Spleen (tissue), 13 donors: Measurements from ENCODE around the gene PHPT1. TPM values are rescaled to one million over a fixed set of nuclear protein-coding genes. Genes with fewer than 3 reads are reported as not detected.
A peak's percentile ranks its signal among the peaks of the same experiment; 100 is the strongest.
"Not testable (repeated sequence)": the region's sequence is repeated elsewhere in the genome, so short reads cannot be mapped to it uniquely, and the experiment has no call there.

Experiments
- DNase-seq: peaks from one replicate; pipeline ENCODE4 v3.0.0-alpha.2; 2020
- H3K27ac ChIP-seq, 8 donors: fragments of 200-600 bp; sonication (generic) in 7 of 8; 1 replicate in 4 of 8; 2 replicates in 4 of 8; pipeline versions ENCODE4 v1.5.0 to v1.8.0; 2016 to 2021; ENCODE audit warnings: inconsistent platforms in 4 of 8, mild to moderate bottlenecking in 4 of 8, moderate library complexity in 1 of 8
- H3K27me3 ChIP-seq, 7 donors: fragments of 200-600 bp; sonication (generic) in 6 of 7; replicated peaks in 1 of 7; 1 replicate in 4 of 7; 2 replicates in 3 of 7; pipeline versions ENCODE4 v1.5.0 to v1.8.0; 2016 to 2021; ENCODE audit warnings: inconsistent platforms in 3 of 7, mild to moderate bottlenecking in 1 of 7
- H3K36me3 ChIP-seq, 6 donors: fragments of 200-600 bp; sonication (generic) in 5 of 6; 1 replicate in 4 of 6; 2 replicates in 2 of 6; pipeline versions ENCODE4 v1.5.0 to v1.8.0; 2016 to 2021; ENCODE audit warnings: inconsistent platforms in 2 of 6
- H3K4me1 ChIP-seq, 6 donors: fragments of 200-600 bp; sonication (generic) in 5 of 6; 1 replicate in 3 of 6; 2 replicates in 3 of 6; pipeline versions ENCODE4 v1.5.0 to v1.8.0; 2016 to 2021; ENCODE audit warnings: inconsistent platforms in 3 of 6
- H3K4me3 ChIP-seq, 8 donors: fragments of 200-600 bp; sonication (generic) in 7 of 8; 1 replicate in 4 of 8; 2 replicates in 4 of 8; pipeline versions ENCODE4 v1.5.0 to v1.8.0; 2016 to 2021; ENCODE audit warnings: inconsistent platforms in 4 of 8, mild to moderate bottlenecking in 4 of 8, moderate library complexity in 2 of 8
- H3K9me3 ChIP-seq, 8 donors: fragments of 200-600 bp; sonication (generic) in 7 of 8; 1 replicate in 4 of 8; 2 replicates in 4 of 8; pipeline versions ENCODE4 v1.5.0 to v1.8.0; 2016 to 2021; ENCODE audit warnings: inconsistent platforms in 4 of 8
- POLR2A ChIP-seq, 3 donors: fragments of 450-650 bp; IDR thresholded peaks; one replicate each; pipeline ENCODE4 v1.5.1; 2017; ENCODE audit warnings: antibody characterized with exemption in 3 of 3, mild to moderate bottlenecking in 1 of 3
- POLR2AphosphoS5 ChIP-seq, 3 donors: sonication (generic); formaldehyde crosslinking; IDR thresholded peaks; one replicate each; pipeline ENCODE4 v1.5.1; 2017; ENCODE audit warnings: antibody characterized with exemption in 3 of 3
- WGBS, 5 donors: extraction: QIAGEN DNeasy Blood & Tissue Kit in 3 of 5; methylation state at CpG; one replicate each; pipeline versions ENCODE4 v1.1.5 to v1.1.7; 2013 to 2018; 5-methylcytosine and 5-hydroxymethylcytosine counted together
- intact Hi-C: fragments of 100-400 bp; cut with DNase I; formaldehyde crosslinking; loops from one replicate; pipeline ENCODE4 v1.15.0; 2023; ENCODE audit warnings: low total_unique reads
- long read RNA-seq, 2 donors: transcript quantifications; one replicate each; lab custom pipeline, GENCODE V29; 2026
- polyA plus RNA-seq, 3 donors: library from polyadenylated mRNA; stranded (reverse); fragments of 200-250 nt; gene quantifications; one replicate each; pipeline ENCODE4 v1.2.1, GENCODE V29; 2013
- total RNA-seq, 7 donors: library from RNA; depleted of rRNA in 3 of 7; stranded (reverse); fragments of >200 nt in 3 of 7; fragmentation: NEBNext Ultra II Directional in 4 of 7; extraction: Animal tissue kit (Norgen Biotek cat#: 25700) in 4 of 7; gene quantifications; one replicate each; pipeline versions ENCODE4 v1.1.0 to v1.2.1, GENCODE V29; 2016 to 2021
- TF ChIP-seq, protein P1 (sequence below), 11 experiments: fragments of 200-600 bp in 7 of 11; fragments of 450-650 bp in 4 of 11; sonication (generic) in 4 of 11; IDR thresholded peaks in 8 of 11; conservative IDR thresholded peaks in 3 of 11; 1 replicate in 7 of 11; 2 replicates in 4 of 11; pipeline versions ENCODE4 v1.4.0 to v1.8.0; 2016 to 2021; ENCODE audit warnings: antibody characterized with exemption in 11 of 11, inconsistent platforms in 4 of 11, mild to moderate bottlenecking in 1 of 11
- donor health status: healthy with polysubstance abuse.
- donor health status: DM: no; HTN: no; CAD: no; lungs with moderate emphysema.
- donor health status: DM: no; HTN: no; CAD: no.
- donor health status: Bipolar disorder and iron deficiency.
- donor health status: healthy.
- donor health status: DM: no; HTN: no; CAD: no.
- donor health status: DM: yes; HTN: yes; CAD: no.

The PHPT1 gene
- total RNA-seq (10 to 100 TPM; 32.3 to 71.0 (median 63.3) TPM), polyA plus RNA-seq (100 to 1,000 TPM in 2 of 3 donors, 10 to 100 TPM in 1; 95.9 to 117 (median 106) TPM)
- long read RNA-seq, donor 1, transcript PHPT1-201 (3 exons, 890 nt) = major isoform, 116 of 127 reads
- long read RNA-seq, donor 1, partial matches to known transcripts = 0 of 127 reads
- long read RNA-seq, donor 1, other reads (novel, unspliced or antisense) = 0 of 127 reads
- long read RNA-seq, donor 2, transcript PHPT1-201 (3 exons, 890 nt) = major isoform, 91 of 100 reads
- long read RNA-seq, donor 2, partial matches to known transcripts = 0 of 100 reads
- long read RNA-seq, donor 2, other reads (novel, unspliced or antisense) = 0 of 100 reads

- Histone ChIP-seq H3K4me3 (peak within 1 kb of the TSS; percentile 57 to 90 (median 82)), H3K4me1 (peaks cover 23 to 83% (median 59%) of the 10 kb centered on the region in 6 donors), H3K36me3 (peaks cover 0 to 38% (median 8%) of the 10 kb centered on the region in 6 donors), H3K27me3 (peaks cover 0 to 42% (median 37%) of the 10 kb centered on the region in 7 donors), H3K9me3 (no peaks in the 10 kb centered on the region), H3K27ac (peak within 1 kb of the TSS; percentile 80 to 93 (median 88))
- DNase-seq = peak; percentile 99
- 0 to 2% (median 0%) methylated on average over 29 to 77 of the region's 77 CpGs for WGBS, 5 donors
- intact Hi-C loops = loop anchor here (10.0 kb wide), 1 partner anchor 96 kb away; the partner anchor contains the start of genes C8G and FBXW5
- peak in 1 of 3 donors; percentile 72 for TF ChIP-seq POLR2A (IDR thresholded peaks at IDR 0.05)
- TF ChIP-seq, protein P1, sequence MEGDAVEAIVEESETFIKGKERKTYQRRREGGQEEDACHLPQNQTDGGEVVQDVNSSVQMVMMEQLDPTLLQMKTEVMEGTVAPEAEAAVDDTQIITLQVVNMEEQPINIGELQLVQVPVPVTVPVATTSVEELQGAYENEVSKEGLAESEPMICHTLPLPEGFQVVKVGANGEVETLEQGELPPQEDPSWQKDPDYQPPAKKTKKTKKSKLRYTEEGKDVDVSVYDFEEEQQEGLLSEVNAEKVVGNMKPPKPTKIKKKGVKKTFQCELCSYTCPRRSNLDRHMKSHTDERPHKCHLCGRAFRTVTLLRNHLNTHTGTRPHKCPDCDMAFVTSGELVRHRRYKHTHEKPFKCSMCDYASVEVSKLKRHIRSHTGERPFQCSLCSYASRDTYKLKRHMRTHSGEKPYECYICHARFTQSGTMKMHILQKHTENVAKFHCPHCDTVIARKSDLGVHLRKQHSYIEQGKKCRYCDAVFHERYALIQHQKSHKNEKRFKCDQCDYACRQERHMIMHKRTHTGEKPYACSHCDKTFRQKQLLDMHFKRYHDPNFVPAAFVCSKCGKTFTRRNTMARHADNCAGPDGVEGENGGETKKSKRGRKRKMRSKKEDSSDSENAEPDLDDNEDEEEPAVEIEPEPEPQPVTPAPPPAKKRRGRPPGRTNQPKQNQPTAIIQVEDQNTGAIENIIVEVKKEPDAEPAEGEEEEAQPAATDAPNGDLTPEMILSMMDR (IDR thresholded peaks at IDR 0.05 in 8 of 11, conservative IDR thresholded peaks at IDR 0.05 in 3 of 11) = peak in 2 of 11 experiments; percentile 18 to 20
- peak; percentile 97 to 98 (median 97) for TF ChIP-seq POLR2AphosphoS5 (IDR thresholded peaks at IDR 0.05)
Measured at GRCh38 chr9:136849038-136849959, at the start of gene PHPT1. PHPT1 (plus strand) TSS chr9:136849409; CDS start chr9:136849431, 22 bp downstream.

DNA sequence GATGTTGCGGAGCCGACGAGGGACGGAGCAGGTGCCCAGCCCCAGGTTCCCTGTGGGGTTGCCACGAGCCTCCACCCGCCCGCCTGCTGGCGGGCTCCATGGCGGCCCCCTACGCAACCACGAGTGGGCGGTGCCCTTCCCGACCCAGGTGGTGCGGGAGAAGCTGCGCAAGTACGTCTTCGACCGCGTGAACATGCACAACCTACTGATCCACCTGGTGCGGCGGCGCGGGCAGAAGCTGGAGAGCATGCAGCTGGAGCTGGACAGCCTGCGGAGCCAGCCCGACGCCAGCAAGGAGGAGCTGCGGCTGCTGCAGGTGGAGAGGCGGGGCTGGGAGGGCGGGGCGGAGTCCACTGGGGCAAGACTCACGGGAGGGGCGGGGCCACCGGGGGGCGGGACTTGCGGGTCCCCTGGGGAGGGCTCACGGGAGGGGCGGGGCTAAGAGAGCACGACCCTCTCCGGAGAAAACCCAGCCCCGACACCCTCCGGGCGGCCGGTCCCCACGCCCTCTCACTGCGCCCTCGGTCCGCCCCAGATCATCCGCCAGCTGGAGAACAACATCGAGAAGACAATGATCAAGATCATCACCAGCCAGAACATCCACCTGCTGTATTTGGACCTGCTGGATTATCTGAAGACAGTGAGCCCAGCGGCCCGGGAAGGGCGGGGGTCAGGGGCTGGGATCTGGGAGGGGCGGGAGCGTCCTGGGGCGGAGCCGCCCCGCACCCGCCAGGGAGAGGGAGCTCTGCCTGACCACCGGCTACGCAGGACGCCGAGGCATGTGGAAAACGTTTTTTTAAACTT lies 49.2 kb upstream of the PHPT1 start:
- Histone ChIP-seq H3K27me3 (peaks cover 0 to 69% (median 41%) of the 10 kb centered on the region in 7 donors), H3K27ac (peak overlapping the region in 2 of 8 donors; percentile 37 to 54), H3K4me3 (peak overlapping the region; percentile 1 to 75 (median 50)), H3K36me3 (peaks cover 0 to 14% (median 0%) of the 10 kb centered on the region in 6 donors), H3K4me1 (peaks cover 16 to 53% (median 29%) of the 10 kb centered on the region in 6 donors), H3K9me3 (no peaks in the 10 kb centered on the region)
- intact Hi-C loops = no loop called here
- 0 to 3% (median 1%) methylated on average over 24 to 63 of the region's 63 CpGs for WGBS, 5 donors
- peak; percentile 95 for DNase-seq
- TF ChIP-seq, protein P1 (IDR thresholded peaks at IDR 0.05 in 8 of 11, conservative IDR thresholded peaks at IDR 0.05 in 3 of 11) = peak in 2 of 11 experiments; percentile 16 to 17
- TF ChIP-seq POLR2AphosphoS5 (IDR thresholded peaks at IDR 0.05) (peak; percentile 68 to 74 (median 69)), POLR2A (IDR thresholded peaks at IDR 0.05) (no peak)

GRCh38 chr9:136802321-136802720 lies 46.9 kb upstream of the PHPT1 start:
- TF ChIP-seq POLR2A (IDR thresholded peaks at IDR 0.05) = no peak
- no peak for TF ChIP-seq POLR2AphosphoS5 (IDR thresholded peaks at IDR 0.05)
- TF ChIP-seq, protein P1 (IDR thresholded peaks at IDR 0.05 in 8 of 11, conservative IDR thresholded peaks at IDR 0.05 in 3 of 11) = no peak
- Histone ChIP-seq H3K27ac (no peak overlapping the region), H3K27me3 (peaks cover 0 to 54% (median 41%) of the 10 kb centered on the region in 7 donors), H3K4me1 (peaks cover 26 to 57% (median 41%) of the 10 kb centered on the region in 6 donors), H3K9me3 (no peaks in the 10 kb centered on the region), H3K4me3 (no peak overlapping the region), H3K36me3 (peaks cover 0 to 23% (median 0%) of the 10 kb centered on the region in 6 donors)
- 75 to 87% (median 80%) methylated on average over 5 to 6 of the region's 6 CpGs for WGBS, 5 donors
- intact Hi-C loops = no loop called here
- DNase-seq = no peak

- H3K4me3 ChIP-seq, H3K27ac ChIP-seq, DNase-seq, intact Hi-C loops, H3K9me3 ChIP-seq: not testable (repeated sequence)
- Histone ChIP-seq H3K4me1 (peaks cover 26 to 58% (median 42%) of the 10 kb centered on the region in 6 donors), H3K27me3 (peaks cover 0 to 47% (median 41%) of the 10 kb centered on the region in 7 donors), H3K36me3 (peaks cover 0 to 23% (median 0%) of the 10 kb centered on the region in 6 donors)
- WGBS, 5 donors = 92 to 100% (median 94%) methylated on average over 1 to 8 of the region's 9 CpGs
Measured at GRCh38 chr9:136803009-136803550, 46.1 kb upstream of the PHPT1 start.
